ENCODE results near the gene RASA3.
"Not testable (repeated sequence)": the region's sequence is repeated elsewhere in the genome, so short reads cannot be mapped to it uniquely, and the experiment has no call there.

The RASA3 gene

DNA sequence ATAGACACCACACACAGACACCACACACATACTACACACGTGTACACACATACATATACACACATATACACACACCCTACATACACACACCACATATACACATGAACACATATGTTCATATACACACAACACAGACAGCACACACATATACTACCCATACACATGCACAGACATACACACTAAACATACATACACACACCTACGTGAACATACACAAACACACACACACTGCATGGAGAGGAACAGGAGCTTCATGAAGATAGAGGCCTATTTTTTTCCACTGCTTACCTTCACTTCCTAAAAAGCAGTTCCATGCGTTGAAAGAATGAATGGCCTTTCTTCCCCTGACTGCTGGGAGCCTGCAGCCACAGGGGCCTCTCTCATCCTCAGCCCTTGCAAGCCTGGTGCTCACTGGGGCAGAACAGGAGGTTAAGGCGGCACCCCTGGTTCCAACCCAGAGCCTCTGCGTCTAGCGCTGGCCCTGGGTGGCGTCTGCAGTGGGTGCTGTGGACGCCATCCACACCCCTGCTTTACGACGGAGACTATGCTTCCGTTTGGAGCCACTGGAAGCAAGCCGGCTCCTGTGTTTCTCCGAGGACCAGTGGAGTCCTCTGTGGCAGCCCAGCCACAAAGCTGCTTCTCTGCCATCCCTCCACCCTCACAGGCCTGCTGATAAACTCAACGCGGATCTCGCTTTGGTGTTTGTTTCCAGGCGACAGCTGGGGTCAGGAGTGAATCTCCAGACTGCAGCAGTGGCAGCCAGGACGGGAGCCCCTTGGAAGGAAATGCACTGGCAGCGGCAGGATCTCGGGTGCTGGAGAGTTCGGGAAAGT, 1.9 kb upstream of the RASA3 start:
- H3K9me3 ChIP-seq (ENCODE audit: control insufficient read depth, low read length), result no peaks in the 10 kb centered on the region
- peaks cover 24% of the 10 kb centered on the region for H3K4me1 ChIP-seq (ENCODE audit: control insufficient read depth, insufficient read depth, low read length)
- H3K27me3 ChIP-seq (ENCODE audit: control insufficient read depth, insufficient read depth, low read length), result peaks cover 26% of the 10 kb centered on the region
- no peaks in the 10 kb centered on the region for H3K36me3 ChIP-seq (ENCODE audit: control insufficient read depth, insufficient read depth, low read length)
- no peak overlapping the region for H3K4me3 ChIP-seq (ENCODE audit: low read length)
- H3K9ac ChIP-seq (ENCODE audit: low read length), result no peak overlapping the region

DNA sequence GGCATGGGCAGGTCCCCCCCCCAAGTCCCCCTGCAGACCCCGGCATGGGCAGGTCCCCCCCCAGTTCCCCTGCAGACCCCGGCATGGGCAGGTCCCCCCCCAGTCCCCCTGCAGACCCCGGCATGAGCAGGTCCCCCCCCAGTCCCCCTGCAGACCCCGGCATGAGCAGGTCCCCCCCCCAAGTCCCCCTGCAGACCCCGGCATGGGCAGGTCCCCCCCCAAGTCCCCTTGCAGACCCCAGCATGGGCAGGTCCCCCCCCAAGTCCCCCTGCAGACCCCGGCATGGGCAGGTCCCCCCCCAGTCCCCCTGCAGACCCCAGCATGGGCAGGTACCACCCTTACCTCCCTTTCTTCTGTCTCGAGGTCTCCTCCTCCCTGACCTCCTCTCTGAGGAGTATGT, 1.1 kb upstream of the RASA3 start:
- H3K9ac ChIP-seq (ENCODE audit: low read length); H3K36me3 ChIP-seq (ENCODE audit: control insufficient read depth, insufficient read depth, low read length); H3K4me3 ChIP-seq (ENCODE audit: low read length); H3K9me3 ChIP-seq (ENCODE audit: control insufficient read depth, low read length): not testable (repeated sequence)
- Histone ChIP-seq H3K4me1 (ENCODE audit: control insufficient read depth, insufficient read depth, low read length) (peaks cover 25% of the 10 kb centered on the region), H3K27me3 (ENCODE audit: control insufficient read depth, insufficient read depth, low read length) (peaks cover 27% of the 10 kb centered on the region)

GRCh38 chr13:114133126-114133525, 703 bp upstream of the RASA3 start:
- H3K27me3 ChIP-seq (ENCODE audit: control insufficient read depth, insufficient read depth, low read length), result peaks cover 27% of the 10 kb centered on the region
- not testable (repeated sequence) for H3K9me3 ChIP-seq (ENCODE audit: control insufficient read depth, low read length); H3K4me3 ChIP-seq (ENCODE audit: low read length); H3K9ac ChIP-seq (ENCODE audit: low read length); H3K36me3 ChIP-seq (ENCODE audit: control insufficient read depth, insufficient read depth, low read length)
- peaks cover 25% of the 10 kb centered on the region for H3K4me1 ChIP-seq (ENCODE audit: control insufficient read depth, insufficient read depth, low read length)

- Histone ChIP-seq H3K9me3 (ENCODE audit: control insufficient read depth, low read length) (no peaks in the 10 kb centered on the region), H3K4me3 (ENCODE audit: low read length) (peak overlapping the region; percentile 49), H3K9ac (ENCODE audit: low read length) (peak overlapping the region; percentile 61), H3K36me3 (ENCODE audit: control insufficient read depth, insufficient read depth, low read length) (no peaks in the 10 kb centered on the region), H3K27me3 (ENCODE audit: control insufficient read depth, insufficient read depth, low read length) (peaks cover 27% of the 10 kb centered on the region), H3K4me1 (ENCODE audit: control insufficient read depth, insufficient read depth, low read length) (peaks cover 25% of the 10 kb centered on the region)
Observed at GRCh38 chr13:114131583-114132418, 622 bp downstream of the RASA3 start.

DNA sequence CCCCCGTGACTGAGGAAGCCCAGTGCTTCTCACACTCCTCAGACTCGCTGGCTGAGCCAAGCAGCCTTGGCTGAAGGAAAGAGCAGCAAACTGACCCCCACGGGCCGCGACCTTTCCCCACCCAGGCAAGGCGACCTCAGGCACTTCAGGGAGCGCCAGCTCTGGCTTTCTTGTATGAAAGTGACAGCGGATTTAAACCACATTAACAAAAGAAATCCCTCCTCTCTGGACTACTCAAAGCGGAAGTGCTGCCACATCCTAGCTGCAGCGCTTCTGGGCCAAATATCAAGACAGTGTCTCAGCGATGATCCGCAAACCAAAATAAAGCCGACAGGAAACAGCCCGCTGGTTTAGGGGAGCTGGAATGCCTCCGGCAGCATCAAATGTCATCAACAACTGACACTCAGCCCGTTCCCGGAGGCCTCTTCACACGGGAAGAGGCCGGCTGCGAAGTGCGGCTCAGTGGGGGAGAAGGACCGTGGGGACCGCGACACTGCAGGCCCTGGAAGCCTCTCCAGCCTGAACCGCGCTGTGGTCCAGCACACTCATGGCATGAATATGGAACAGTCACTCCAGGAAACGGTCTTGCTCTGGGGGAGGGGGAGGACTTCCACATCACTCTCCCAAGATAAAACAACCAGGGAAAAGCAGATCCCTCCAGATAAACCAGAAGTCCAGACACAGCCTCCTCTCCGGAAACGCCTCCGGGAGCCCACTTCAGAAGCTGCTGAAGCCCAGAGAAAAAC, 1.4 kb downstream of the RASA3 start:
- Histone ChIP-seq H3K4me1 (ENCODE audit: control insufficient read depth, insufficient read depth, low read length) (peaks cover 25% of the 10 kb centered on the region), H3K36me3 (ENCODE audit: control insufficient read depth, insufficient read depth, low read length) (no peaks in the 10 kb centered on the region), H3K9ac (ENCODE audit: low read length) (peak overlapping the region; percentile 61)

DNA sequence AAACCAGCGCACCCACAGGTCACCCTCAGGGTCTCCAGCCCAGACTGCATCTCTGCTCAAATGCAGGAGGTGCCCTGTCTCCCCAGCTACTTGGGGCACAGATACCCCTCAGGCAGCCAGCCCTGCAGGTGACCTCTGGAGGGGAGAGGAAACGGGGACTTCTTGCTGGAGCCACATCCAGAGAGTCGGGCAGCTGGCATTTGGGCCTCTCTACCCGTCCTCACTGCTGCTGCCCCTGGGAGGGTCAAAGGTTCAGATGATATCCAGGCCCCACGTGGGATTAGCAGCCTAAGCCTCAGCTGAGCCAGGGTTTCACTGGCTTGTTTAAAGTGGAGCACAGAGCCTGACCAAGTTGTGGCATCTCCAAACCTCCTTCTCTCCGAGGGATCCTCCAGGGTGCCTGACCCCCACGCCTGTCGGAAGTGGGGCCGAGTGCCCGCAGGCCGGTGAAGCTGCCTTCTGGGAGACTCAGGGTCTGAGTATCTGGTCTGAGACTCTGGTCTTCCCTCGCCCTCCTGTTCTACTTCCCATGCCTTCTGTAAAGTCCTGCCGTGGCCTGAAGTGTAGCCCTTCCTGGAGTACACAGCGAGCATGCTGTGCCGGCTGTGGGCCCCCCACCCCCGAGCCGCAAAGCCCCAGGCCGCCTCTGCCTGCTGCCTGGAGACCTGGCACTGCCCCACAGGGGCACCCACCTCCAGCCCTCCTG, 2.1 kb downstream of the RASA3 start:
- Histone ChIP-seq H3K4me1 (ENCODE audit: control insufficient read depth, insufficient read depth, low read length) (peaks cover 25% of the 10 kb centered on the region), H3K4me3 (ENCODE audit: low read length) (no peak overlapping the region), H3K9ac (ENCODE audit: low read length) (peak overlapping the region; percentile 61), H3K9me3 (ENCODE audit: control insufficient read depth, low read length) (no peaks in the 10 kb centered on the region), H3K27me3 (ENCODE audit: control insufficient read depth, insufficient read depth, low read length) (peaks cover 27% of the 10 kb centered on the region), H3K36me3 (ENCODE audit: control insufficient read depth, insufficient read depth, low read length) (no peaks in the 10 kb centered on the region)

More for the DNA sequence above, 1.4 kb downstream of the RASA3 start:
- Histone ChIP-seq H3K9me3 (ENCODE audit: control insufficient read depth, low read length) (no peaks in the 10 kb centered on the region), H3K27me3 (ENCODE audit: control insufficient read depth, insufficient read depth, low read length) (peaks cover 27% of the 10 kb centered on the region), H3K4me3 (ENCODE audit: low read length) (peak overlapping the region; percentile 49)

- H3K9ac ChIP-seq (ENCODE audit: low read length), result no peak overlapping the region
Observed at GRCh38 chr13:114129649-114130062, 2.8 kb downstream of the RASA3 start.

GRCh38 chr13:114128624-114129522, 3.5 kb downstream of the RASA3 start:
- no peak overlapping the region for H3K4me3 ChIP-seq (ENCODE audit: low read length)
- no peak overlapping the region for H3K9ac ChIP-seq (ENCODE audit: low read length)
- H3K36me3 ChIP-seq (ENCODE audit: control insufficient read depth, insufficient read depth, low read length), result no peaks in the 10 kb centered on the region
- H3K27me3 ChIP-seq (ENCODE audit: control insufficient read depth, insufficient read depth, low read length), result peaks cover 27% of the 10 kb centered on the region
- peaks cover 25% of the 10 kb centered on the region for H3K4me1 ChIP-seq (ENCODE audit: control insufficient read depth, insufficient read depth, low read length)
- no peaks in the 10 kb centered on the region for H3K9me3 ChIP-seq (ENCODE audit: control insufficient read depth, low read length)

More at GRCh38 chr13:114129649-114130062, 2.8 kb downstream of the RASA3 start:
- Histone ChIP-seq H3K27me3 (ENCODE audit: control insufficient read depth, insufficient read depth, low read length) (peaks cover 27% of the 10 kb centered on the region), H3K9me3 (ENCODE audit: control insufficient read depth, low read length) (no peaks in the 10 kb centered on the region), H3K36me3 (ENCODE audit: control insufficient read depth, insufficient read depth, low read length) (no peaks in the 10 kb centered on the region), H3K4me1 (ENCODE audit: control insufficient read depth, insufficient read depth, low read length) (peaks cover 25% of the 10 kb centered on the region), H3K4me3 (ENCODE audit: low read length) (no peak overlapping the region)

- Histone ChIP-seq H3K9me3 (ENCODE audit: control insufficient read depth, low read length) (no peaks in the 10 kb centered on the region), H3K4me3 (ENCODE audit: low read length) (no peak overlapping the region), H3K4me1 (ENCODE audit: control insufficient read depth, insufficient read depth, low read length) (peaks cover 25% of the 10 kb centered on the region), H3K27me3 (ENCODE audit: control insufficient read depth, insufficient read depth, low read length) (peaks cover 27% of the 10 kb centered on the region), H3K9ac (ENCODE audit: low read length) (no peak overlapping the region), H3K36me3 (ENCODE audit: control insufficient read depth, insufficient read depth, low read length) (no peaks in the 10 kb centered on the region)
Observed at GRCh38 chr13:114128348-114128623, 4.1 kb downstream of the RASA3 start.

DNA sequence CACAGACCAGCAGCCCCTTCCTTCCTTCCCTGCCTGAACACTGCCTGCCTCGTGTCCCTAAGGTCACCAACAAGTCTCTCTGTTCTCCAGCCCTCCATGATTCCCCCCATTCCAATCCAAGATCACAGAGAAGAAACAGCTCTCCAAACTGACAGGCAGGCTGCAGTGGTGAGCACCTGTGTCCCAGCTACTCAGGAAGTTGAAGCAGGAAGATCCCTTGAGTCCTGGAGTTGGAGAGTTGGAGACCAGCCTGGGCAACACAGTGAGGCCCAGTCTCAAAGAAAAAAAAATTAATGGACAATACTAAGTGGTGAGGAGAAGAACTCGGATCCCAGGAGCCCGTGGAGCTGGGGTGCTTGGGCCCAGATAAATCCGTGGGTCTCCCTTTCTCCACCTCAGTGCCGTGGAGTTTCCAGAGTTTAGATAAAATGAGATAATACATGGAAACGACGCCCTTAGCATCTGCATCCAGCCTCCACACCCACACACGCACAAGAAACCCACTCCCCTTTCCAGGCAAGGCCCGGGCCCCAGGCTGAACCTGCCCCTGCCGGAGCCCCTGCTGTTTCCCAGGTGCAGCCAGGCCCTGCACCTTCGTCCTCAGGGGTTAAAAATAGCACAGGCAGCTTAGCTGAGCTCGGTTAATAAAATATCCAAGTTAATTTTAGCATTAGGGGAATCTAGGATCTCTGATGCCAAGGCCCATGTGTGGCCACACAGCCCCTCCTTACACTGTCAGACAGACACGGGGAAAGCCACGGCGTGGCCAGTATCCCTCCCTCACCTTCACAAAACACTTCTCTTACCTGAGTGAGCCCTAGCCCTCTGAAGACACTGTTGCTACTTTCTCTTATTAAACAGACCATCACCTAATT, 4.7 kb downstream of the RASA3 start:
- peaks cover 27% of the 10 kb centered on the region for H3K27me3 ChIP-seq (ENCODE audit: control insufficient read depth, insufficient read depth, low read length)
- H3K36me3 ChIP-seq (ENCODE audit: control insufficient read depth, insufficient read depth, low read length), result no peaks in the 10 kb centered on the region
- H3K4me3 ChIP-seq (ENCODE audit: low read length), result no peak overlapping the region
- H3K9me3 ChIP-seq (ENCODE audit: control insufficient read depth, low read length), result no peaks in the 10 kb centered on the region
- H3K4me1 ChIP-seq (ENCODE audit: control insufficient read depth, insufficient read depth, low read length), result peaks cover 25% of the 10 kb centered on the region
- no peak overlapping the region for H3K9ac ChIP-seq (ENCODE audit: low read length)

All from mucosa of stomach (tissue), 1 donor.